H9 (cell line): ENCODE measurements around the gene AGBL3. TPM values are rescaled to one million over a fixed set of nuclear protein-coding genes. Genes with fewer than 3 reads are reported as not detected.

Experiments used
- DNase-seq: peaks from one replicate; pipeline ENCODE4 v3.0.0-alpha.2; 2017
- H2AFZ ChIP-seq: one replicate; pipeline ENCODE4 v1.6.1; 2013; ENCODE audit warnings: mild to moderate bottlenecking, low read length, control low read depth, moderate library complexity
- H2AK5ac ChIP-seq: 2 replicates; pipeline ENCODE4 v1.6.1; 2013; ENCODE audit warnings: low read length, control low read depth, mixed read lengths; ENCODE audit not compliant: insufficient read length
- H2BK120ac ChIP-seq: one replicate; pipeline ENCODE4 v1.6.1; 2013; ENCODE audit warnings: low read depth, mild to moderate bottlenecking, low read length, control low read depth, inconsistent platforms; ENCODE audit not compliant: poor library complexity, severe bottlenecking
- H2BK12ac ChIP-seq: 2 replicates; pipeline ENCODE4 v1.6.1; 2013; ENCODE audit warnings: low read length, control low read depth, mixed read lengths, low read depth; ENCODE audit not compliant: insufficient read length
- H2BK15ac ChIP-seq: 2 replicates; pipeline ENCODE4 v1.6.1; 2013; ENCODE audit warnings: low read depth, low read length, control low read depth
- H2BK20ac ChIP-seq: one replicate; pipeline ENCODE4 v1.6.1; 2013; ENCODE audit warnings: low read depth, mild to moderate bottlenecking, low read length, control low read depth, inconsistent platforms; ENCODE audit not compliant: poor library complexity, severe bottlenecking
- H2BK5ac ChIP-seq: 2 replicates; pipeline ENCODE4 v1.6.1; 2013; ENCODE audit warnings: low read length, control low read depth, mixed read lengths; ENCODE audit not compliant: insufficient read length
- H3K14ac ChIP-seq: 2 replicates; pipeline ENCODE4 v1.6.1; 2013; ENCODE audit warnings: low read length, control low read depth; ENCODE audit not compliant: insufficient read depth
- H3K18ac ChIP-seq: 2 replicates; pipeline ENCODE4 v1.6.1; 2013; ENCODE audit warnings: low read depth, mild to moderate bottlenecking, mixed read lengths, low read length, control low read depth; ENCODE audit not compliant: insufficient read length
- H3K23ac ChIP-seq: 2 replicates; pipeline ENCODE4 v1.6.1; 2013; ENCODE audit warnings: low read length, control low read depth, mixed read lengths, low read depth; ENCODE audit not compliant: insufficient read length
- H3K23me2 ChIP-seq: 2 replicates; pipeline ENCODE4 v1.6.1; 2013; ENCODE audit warnings: low read depth, mild to moderate bottlenecking, mixed read lengths, low read length, control low read depth; ENCODE audit not compliant: insufficient read length, poor library complexity, severe bottlenecking
- H3K27ac ChIP-seq: 2 replicates; pipeline ENCODE4 v1.5.1; 2013; ENCODE audit warnings: low read length, control low read depth, mixed read lengths, low read depth; ENCODE audit not compliant: insufficient read length
- H3K27me3 ChIP-seq: 2 replicates; pipeline ENCODE4 v1.6.1; 2013; ENCODE audit warnings: low read length, control low read depth, inconsistent platforms; ENCODE audit not compliant: insufficient read depth
- H3K4ac ChIP-seq: 2 replicates; pipeline ENCODE4 v1.6.1; 2013; ENCODE audit warnings: low read depth, mild to moderate bottlenecking, control low read depth, inconsistent platforms, low read length, moderate library complexity
- H3K4me1 ChIP-seq: 2 replicates; pipeline ENCODE4 v1.6.1; 2013; ENCODE audit warnings: low read length, control low read depth, inconsistent platforms; ENCODE audit not compliant: insufficient read depth
- H3K4me2 ChIP-seq: 2 replicates; pipeline ENCODE4 v1.6.1; 2013; ENCODE audit warnings: low read length, control low read depth, mixed read lengths; ENCODE audit not compliant: insufficient read length, insufficient read depth
- H3K56ac ChIP-seq: 2 replicates; pipeline ENCODE4 v1.6.1; 2013; ENCODE audit warnings: low read depth, mild to moderate bottlenecking, mixed read lengths, low read length, control low read depth; ENCODE audit not compliant: insufficient read length
- H3K79me1 ChIP-seq: 2 replicates; pipeline ENCODE4 v1.6.1; 2013; ENCODE audit warnings: low read depth, mild to moderate bottlenecking, moderate library complexity, low read length, control low read depth, inconsistent platforms; ENCODE audit not compliant: insufficient read depth, poor library complexity, severe bottlenecking
- H3K79me2 ChIP-seq: 2 replicates; pipeline ENCODE4 v1.6.1; 2013; ENCODE audit warnings: low read length, control low read depth, inconsistent platforms; ENCODE audit not compliant: insufficient read depth
- H3K9ac ChIP-seq: 2 replicates; pipeline ENCODE4 v1.6.1; 2013; ENCODE audit warnings: low read length, control low read depth, mixed read lengths; ENCODE audit not compliant: insufficient read length; ENCODE audit errors: extremely low read depth
- H3K9me3 ChIP-seq: one replicate; pipeline ENCODE4 v1.6.1; 2013; ENCODE audit warnings: low read depth, low read length, inconsistent platforms; ENCODE audit not compliant: control insufficient read depth
- H3T11ph ChIP-seq: one replicate; pipeline ENCODE4 v1.6.1; 2013; ENCODE audit warnings: mild to moderate bottlenecking, low read length, control low read depth, inconsistent platforms
- H4K20me1 ChIP-seq: one replicate; pipeline ENCODE4 v1.6.1; 2013; ENCODE audit not compliant: control insufficient read depth, insufficient read length, insufficient read depth
- H4K5ac ChIP-seq: 2 replicates; pipeline ENCODE4 v1.6.1; 2013; ENCODE audit warnings: low read depth, mild to moderate bottlenecking, mixed read lengths, low read length, control low read depth; ENCODE audit not compliant: insufficient read length
- H4K8ac ChIP-seq: replicated peaks from 2 replicates; pipeline ENCODE4 v1.6.1; 2013; ENCODE audit warnings: low read length, control low read depth, mixed read lengths, low read depth; ENCODE audit not compliant: insufficient read length
- H4K91ac ChIP-seq: 2 replicates; pipeline ENCODE4 v1.6.1; 2013; ENCODE audit warnings: low read depth, mild to moderate bottlenecking, moderate library complexity, mixed read lengths, low read length, control low read depth; ENCODE audit not compliant: insufficient read length
- H3K27ac Mint-ChIP-seq, 3 experiments: 2 replicates in 2 of 3; 3 replicates in 1 of 3; pipeline ENCODE4 v1.8.0; 2020 to 2021; ENCODE audit warnings: mixed read lengths in 3 of 3, mild to moderate bottlenecking in 1 of 3, moderate library complexity in 1 of 3
- H3K27me3 Mint-ChIP-seq: 2 replicates; pipeline ENCODE4 v1.8.0; 2021; ENCODE audit warnings: low read depth, mild to moderate bottlenecking, moderate library complexity, mixed read lengths
- H3K36me3 Mint-ChIP-seq, 3 experiments: 2 replicates in 2 of 3; 3 replicates in 1 of 3; pipeline ENCODE4 v1.8.0; 2020 to 2021; ENCODE audit warnings: low read depth in 3 of 3, mixed read lengths in 3 of 3; ENCODE audit not compliant: insufficient read depth in 1 of 3
- H3K4me1 Mint-ChIP-seq, 2 experiments: 2 replicates each; pipeline ENCODE4 v1.8.0; 2020; ENCODE audit warnings: mixed read lengths in 2 of 2
- H3K4me3 Mint-ChIP-seq, 2 experiments: 2 replicates in 1 of 2; 3 replicates in 1 of 2; pipeline ENCODE4 v1.8.0; 2020 to 2021; ENCODE audit warnings: mild to moderate bottlenecking in 2 of 2, mixed read lengths in 2 of 2, moderate library complexity in 1 of 2
- H3K9me3 Mint-ChIP-seq, 2 experiments: 2 replicates in 1 of 2; 3 replicates in 1 of 2; pipeline ENCODE4 v1.8.0; 2020; ENCODE audit warnings: mild to moderate bottlenecking in 2 of 2, mixed read lengths in 2 of 2, moderate library complexity in 1 of 2
- CTCF ChIP-seq: fragments of 200-600 bp; sonication (generic); conservative IDR thresholded peaks from 3 replicates; pipeline ENCODE4 v1.8.0; 2021; ENCODE audit warnings: antibody characterized with exemption, mild to moderate bottlenecking
- WGBS: extraction: QIAGEN DNeasy Blood & Tissue Kit; methylation state at CpG from one replicate; pipeline ENCODE4 v1.1.7; 2013; ENCODE audit warnings: missing lambda C conversion rate, low lambda C conversion rate, mixed read lengths; ENCODE audit not compliant: insufficient read length; ENCODE audit errors: extremely low coverage; 5-methylcytosine and 5-hydroxymethylcytosine counted together
- total RNA-seq: library from RNA; stranded (reverse); gene quantifications from 2 replicates; pipeline ENCODE4 v1.2.1, GENCODE V29; 2021

The AGBL3 gene
- total RNA-seq, 1 experiment from 2014 or later, result 2.4 TPM

- H3T11ph ChIP-seq, result no peak overlapping the region
- H3K27ac Mint-ChIP-seq, result no peak overlapping the region
- no peak overlapping the region for H4K8ac ChIP-seq
- no peak overlapping the region for H3K4me3 Mint-ChIP-seq
- no peak overlapping the region for H3K23ac ChIP-seq
- H2AK5ac ChIP-seq, result no peak overlapping the region
- no peak overlapping the region for H3K14ac ChIP-seq
- no peak overlapping the region for H3K9ac ChIP-seq
- H3K9me3 Mint-ChIP-seq, result no peaks in the 10 kb centered on the region
- no peak overlapping the region for H2BK12ac ChIP-seq
- WGBS, result no CpG with 5 or more reads among the region's 6 CpGs
- no peaks in the 10 kb centered on the region; the same call in 1 of the 2 replicates for H3K4me1 ChIP-seq
- H3K9me3 ChIP-seq, result no peaks in the 10 kb centered on the region
- H4K5ac ChIP-seq, result no peak overlapping the region
- H2BK120ac ChIP-seq, result no peak overlapping the region
- no peak for TF ChIP-seq CTCF
- H2BK20ac ChIP-seq, result no peak overlapping the region
- no peak overlapping the region for H3K4ac ChIP-seq
- H2AFZ ChIP-seq, result no peak overlapping the region
- H2BK5ac ChIP-seq, result no peak overlapping the region
- DNase-seq, result no peak
- no peak overlapping the region for H3K4me2 ChIP-seq
- H3K18ac ChIP-seq, result no peak overlapping the region
- no peaks in the 10 kb centered on the region for H3K27me3 Mint-ChIP-seq
- no peak overlapping the region for H3K56ac ChIP-seq
- H3K36me3 Mint-ChIP-seq, result peaks cover 2 to 32% (median 7%) of the 10 kb centered on the region in 3 experiments
- H3K23me2 ChIP-seq, result no peaks in the 10 kb centered on the region
- H4K20me1 ChIP-seq, result no peaks in the 10 kb centered on the region
- no peak overlapping the region for H4K91ac ChIP-seq
- no peak overlapping the region for H2BK15ac ChIP-seq
- no peaks in the 10 kb centered on the region for H3K79me2 ChIP-seq
- H3K4me1 Mint-ChIP-seq, result peaks cover 4 to 8% of the 10 kb centered on the region in 2 experiments
- H3K27me3 ChIP-seq, result no peaks in the 10 kb centered on the region
- no peaks in the 10 kb centered on the region for H3K79me1 ChIP-seq
- H3K27ac ChIP-seq, result no peak overlapping the region
These were observed 6.4 kb downstream of the AGBL3 start for GRCh38 chr7:134992626-134993179.
